Ishikawa (cell line): ENCODE results near the gene RABAC1.

Source experiments
- CEBPB ChIP-seq: IDR thresholded peaks from 2 replicates; pipeline ENCODE4 v1.6.1; 2012
- RAD21 ChIP-seq: IDR thresholded peaks from 2 replicates; pipeline ENCODE4 v1.6.1; 2012; ENCODE audit warnings: low read depth
- TAF1 ChIP-seq: IDR thresholded peaks from 2 replicates; pipeline ENCODE4 v1.6.1; 2012; ENCODE audit warnings: low read depth, mild to moderate bottlenecking
- TCF12 ChIP-seq: IDR thresholded peaks from 2 replicates; pipeline ENCODE4 v1.6.1; 2012; ENCODE audit warnings: low read depth
- YY1 ChIP-seq: IDR thresholded peaks from 2 replicates; pipeline ENCODE4 v1.6.1; 2012; ENCODE audit warnings: low read depth
- TF ChIP-seq, protein P1 (sequence below): IDR thresholded peaks from 2 replicates; pipeline ENCODE4 v1.6.1; 2012
- TF ChIP-seq, protein P2 (sequence below): IDR thresholded peaks from 2 replicates; pipeline ENCODE4 v1.6.1; 2012; ENCODE audit warnings: low read depth, mild to moderate bottlenecking

DNA sequence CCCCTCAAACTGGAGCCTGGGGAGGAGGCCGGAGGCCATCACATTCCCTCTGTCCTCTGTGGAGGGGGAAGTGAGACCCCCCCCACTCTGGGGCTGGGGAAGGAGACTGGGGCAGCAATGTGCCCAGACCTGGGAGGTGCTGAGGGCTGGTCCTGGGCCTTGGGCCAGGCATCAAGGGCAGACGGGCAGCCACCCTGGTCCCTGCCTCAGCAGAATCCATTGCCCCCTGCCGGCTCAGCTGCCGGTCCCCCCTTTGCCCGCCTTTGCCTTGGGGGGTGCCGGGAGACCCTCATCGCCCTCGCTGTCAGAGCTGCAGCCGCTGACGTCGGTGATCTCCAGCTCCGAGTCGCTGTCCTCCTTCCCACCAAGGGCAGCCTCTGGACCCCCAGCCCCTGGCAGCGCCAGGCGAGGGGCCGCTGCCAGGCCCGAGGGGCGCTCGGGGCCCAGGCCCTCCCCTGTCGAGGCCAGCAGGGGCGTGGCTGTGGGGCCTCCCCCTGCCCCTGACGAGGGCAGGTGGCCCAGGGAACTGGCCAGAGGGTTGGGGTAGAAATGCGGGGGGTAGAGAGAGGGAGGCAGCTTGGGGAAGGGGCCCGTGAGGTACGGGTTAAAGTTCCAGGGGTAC, 51.0 kb downstream of the RABAC1 start:
- TF ChIP-seq, protein P1, sequence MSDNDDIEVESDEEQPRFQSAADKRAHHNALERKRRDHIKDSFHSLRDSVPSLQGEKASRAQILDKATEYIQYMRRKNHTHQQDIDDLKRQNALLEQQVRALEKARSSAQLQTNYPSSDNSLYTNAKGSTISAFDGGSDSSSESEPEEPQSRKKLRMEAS = no peak
- TF ChIP-seq, protein P2, sequence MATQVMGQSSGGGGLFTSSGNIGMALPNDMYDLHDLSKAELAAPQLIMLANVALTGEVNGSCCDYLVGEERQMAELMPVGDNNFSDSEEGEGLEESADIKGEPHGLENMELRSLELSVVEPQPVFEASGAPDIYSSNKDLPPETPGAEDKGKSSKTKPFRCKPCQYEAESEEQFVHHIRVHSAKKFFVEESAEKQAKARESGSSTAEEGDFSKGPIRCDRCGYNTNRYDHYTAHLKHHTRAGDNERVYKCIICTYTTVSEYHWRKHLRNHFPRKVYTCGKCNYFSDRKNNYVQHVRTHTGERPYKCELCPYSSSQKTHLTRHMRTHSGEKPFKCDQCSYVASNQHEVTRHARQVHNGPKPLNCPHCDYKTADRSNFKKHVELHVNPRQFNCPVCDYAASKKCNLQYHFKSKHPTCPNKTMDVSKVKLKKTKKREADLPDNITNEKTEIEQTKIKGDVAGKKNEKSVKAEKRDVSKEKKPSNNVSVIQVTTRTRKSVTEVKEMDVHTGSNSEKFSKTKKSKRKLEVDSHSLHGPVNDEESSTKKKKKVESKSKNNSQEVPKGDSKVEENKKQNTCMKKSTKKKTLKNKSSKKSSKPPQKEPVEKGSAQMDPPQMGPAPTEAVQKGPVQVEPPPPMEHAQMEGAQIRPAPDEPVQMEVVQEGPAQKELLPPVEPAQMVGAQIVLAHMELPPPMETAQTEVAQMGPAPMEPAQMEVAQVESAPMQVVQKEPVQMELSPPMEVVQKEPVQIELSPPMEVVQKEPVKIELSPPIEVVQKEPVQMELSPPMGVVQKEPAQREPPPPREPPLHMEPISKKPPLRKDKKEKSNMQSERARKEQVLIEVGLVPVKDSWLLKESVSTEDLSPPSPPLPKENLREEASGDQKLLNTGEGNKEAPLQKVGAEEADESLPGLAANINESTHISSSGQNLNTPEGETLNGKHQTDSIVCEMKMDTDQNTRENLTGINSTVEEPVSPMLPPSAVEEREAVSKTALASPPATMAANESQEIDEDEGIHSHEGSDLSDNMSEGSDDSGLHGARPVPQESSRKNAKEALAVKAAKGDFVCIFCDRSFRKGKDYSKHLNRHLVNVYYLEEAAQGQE = no peak
- TF ChIP-seq TAF1 (no peak), RAD21 (no peak), YY1 (no peak), TCF12 (no peak), CEBPB (no peak)
